Fibroblast of gingiva (primary cell): ENCODE data around the gene SERPINB8.

Experiments used
- DNase-seq: peaks from one replicate; pipeline ENCODE4 v3.0.0-alpha.2; 2011; ENCODE audit warnings: low read depth

Gene SERPINB8

DNA sequence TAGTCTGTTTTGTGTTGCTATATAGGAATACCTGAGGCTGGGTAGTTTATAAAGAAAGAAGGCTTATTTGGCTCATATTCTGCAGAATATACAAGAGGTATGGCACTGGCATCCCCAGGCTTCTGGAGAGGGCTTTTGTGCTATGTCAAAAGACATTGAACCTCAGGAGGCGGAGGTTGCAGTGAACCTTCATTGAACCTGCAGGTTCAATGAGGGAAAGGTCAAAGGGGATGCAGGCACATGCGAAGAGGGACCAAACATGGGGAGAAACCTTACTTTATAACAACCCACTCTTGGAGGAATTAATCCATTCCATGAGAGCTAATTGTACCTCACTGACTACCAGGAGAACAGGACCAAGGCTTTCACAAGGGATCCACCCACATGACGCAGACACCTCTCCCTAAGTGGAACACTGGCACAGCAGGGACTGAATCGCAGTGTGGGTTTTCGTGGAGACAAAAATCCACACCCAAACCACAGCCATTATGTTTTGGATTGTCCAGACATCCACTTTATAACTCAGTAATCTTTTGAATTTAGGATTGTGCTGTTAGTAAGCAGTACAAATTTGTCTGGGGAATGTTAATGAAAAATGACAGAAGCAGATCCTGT is 4.1 kb upstream of the SERPINB8 start:
- no peak for DNase-seq

DNA sequence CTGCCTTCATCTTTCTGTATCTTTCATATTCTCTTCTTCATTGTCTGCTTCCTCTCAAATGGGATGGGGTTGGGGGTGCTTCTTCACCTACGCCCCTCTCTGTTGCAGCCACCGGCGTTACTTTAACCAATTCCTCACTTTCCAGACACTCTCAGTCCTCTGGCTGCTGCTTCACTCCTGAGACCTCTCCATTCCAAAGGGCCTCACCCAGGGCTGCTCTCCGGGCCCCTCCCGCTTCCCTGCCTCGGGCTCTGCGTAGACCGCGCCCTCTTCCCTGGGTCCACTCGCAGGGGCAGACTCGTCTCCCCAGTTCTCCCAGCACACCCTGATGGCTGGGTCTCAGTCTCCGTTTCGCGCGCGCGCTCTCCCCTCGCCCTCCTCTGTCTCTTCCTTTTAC is 926 bp downstream of the SERPINB8 start:
- peak; percentile 31 for DNase-seq

DNA sequence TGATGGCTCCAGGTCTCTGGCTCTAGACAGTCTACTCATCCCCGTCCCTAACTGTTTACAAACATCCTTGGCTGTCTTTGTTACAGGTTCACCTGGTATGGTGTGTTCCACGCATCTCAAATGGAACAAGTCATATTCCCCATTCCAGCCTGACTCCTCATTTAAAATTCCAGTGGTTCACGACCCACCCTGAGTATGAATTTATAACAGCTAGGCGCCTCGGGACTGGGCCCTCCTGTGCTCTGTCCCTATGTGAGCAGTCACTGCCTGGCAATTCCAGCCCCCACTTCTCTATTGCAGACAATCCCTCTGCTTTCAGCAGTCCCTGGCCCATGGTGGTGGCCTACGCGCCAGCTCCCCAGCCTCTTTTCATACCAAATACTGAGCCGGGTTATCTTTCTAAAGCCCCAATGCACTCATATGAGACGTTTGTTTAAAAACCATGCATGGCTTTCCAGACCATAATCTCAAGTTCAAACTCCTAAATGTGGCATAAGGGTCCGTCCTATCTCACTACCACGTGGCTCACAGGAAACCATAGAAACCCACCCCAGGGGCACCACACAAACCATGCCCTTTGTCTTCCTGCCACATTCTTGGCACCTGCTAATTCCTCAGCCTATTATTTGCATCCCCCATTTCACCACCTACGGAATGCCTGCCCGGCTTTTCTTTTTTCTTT is 1.6 kb downstream of the SERPINB8 start:
- no peak for DNase-seq

DNA sequence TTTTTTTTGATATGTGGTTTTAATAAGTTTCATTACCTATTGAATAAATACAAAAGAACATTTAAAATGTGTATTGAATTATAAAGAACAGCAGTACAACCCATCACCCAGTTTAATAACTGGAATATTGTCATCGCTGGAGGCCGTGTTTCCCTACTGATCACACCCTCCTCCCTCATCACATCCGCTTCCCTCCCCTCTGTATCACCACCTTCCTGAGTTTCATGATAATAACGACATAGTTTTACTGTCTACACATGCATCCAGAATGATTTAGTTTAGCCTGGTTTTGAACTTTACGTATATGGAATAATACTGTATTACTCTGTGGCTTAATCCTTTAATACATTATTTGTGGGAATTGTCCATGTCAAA is 2.1 kb downstream of the SERPINB8 start:
- no peak for DNase-seq

DNA sequence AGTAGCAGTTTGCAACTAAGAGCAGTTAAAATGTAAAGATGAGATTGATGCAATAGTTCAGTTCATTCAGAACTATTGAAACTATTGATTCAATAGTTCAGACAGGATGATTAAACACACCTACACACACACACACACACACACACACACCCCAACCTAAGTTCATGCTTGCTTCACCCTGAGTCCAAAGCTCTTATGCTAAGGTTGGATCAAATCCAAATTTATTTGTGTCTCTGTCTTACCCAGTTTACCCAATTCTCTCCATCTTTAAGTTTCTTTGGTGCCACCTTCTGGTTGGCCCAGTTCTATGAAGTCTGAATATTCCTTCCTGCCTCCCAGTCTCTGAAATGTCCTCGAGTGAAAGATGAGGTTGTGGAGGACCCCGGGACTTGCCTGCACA is 5.1 kb downstream of the SERPINB8 start:
- DNase-seq = peak; percentile 51

DNA sequence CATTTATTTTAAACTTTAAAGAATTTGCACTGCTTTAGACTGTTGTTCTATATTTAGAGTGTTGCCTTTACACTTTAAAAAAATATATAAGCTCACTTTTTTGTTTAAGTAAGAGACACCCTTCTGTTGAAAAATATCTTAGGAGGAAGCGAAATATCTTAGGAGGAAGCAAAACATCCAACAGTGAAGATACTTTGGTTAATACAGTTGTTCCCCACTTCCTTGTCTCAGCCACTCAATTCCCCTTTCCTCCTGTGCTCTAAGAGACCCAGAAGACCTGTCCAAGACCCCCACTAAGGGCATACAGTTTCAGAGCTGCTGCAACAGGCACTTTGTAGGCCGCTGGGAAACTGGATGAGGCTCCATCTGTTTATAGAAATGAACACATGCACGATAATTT is 5.7 kb downstream of the SERPINB8 start:
- no peak for DNase-seq

DNA sequence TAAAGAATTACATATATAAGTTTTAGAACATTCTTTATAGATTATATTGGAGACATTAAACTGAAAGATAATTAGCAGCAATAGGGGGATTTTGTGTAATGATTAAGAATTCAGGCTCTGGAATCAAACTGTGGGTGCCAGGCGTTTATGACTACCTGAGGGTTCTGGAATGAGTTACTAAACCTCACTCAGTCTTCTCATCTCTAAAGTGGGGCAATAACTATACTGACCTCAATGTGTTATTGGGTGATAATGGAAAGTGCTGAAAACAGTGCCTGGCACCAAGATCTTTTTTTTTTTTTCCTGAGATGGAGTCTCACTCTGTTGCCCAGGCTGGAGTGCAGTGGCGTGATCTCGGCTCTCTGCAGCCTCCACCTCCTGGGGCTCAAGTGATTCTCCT is 7.2 kb downstream of the SERPINB8 start:
- DNase-seq = no peak

DNA sequence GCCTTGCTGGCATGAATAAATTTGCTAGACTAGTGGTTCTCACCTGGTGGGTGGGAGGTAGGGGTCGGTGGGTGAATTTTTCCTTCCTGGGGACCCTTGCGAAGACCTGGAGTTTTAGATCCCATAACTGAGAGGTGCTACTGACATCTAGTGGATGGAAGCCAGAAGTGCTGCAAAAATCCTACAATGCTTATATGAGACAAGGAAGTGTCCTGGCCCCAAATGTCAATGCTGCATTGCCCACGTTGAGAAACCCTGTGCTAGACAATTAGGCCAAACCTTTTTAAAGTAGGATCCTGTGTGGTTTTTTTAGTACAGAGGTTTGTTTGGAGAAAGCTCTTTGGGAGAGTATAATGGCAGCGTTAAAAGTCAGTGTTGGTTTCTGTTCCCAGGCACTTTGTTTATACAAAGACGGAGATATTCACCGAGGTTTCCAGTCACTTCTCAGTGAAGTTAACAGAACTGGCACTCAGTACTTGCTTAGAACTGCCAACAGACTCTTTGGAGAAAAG is 9.6 kb downstream of the SERPINB8 start:
- peak; percentile 71 for DNase-seq

DNA sequence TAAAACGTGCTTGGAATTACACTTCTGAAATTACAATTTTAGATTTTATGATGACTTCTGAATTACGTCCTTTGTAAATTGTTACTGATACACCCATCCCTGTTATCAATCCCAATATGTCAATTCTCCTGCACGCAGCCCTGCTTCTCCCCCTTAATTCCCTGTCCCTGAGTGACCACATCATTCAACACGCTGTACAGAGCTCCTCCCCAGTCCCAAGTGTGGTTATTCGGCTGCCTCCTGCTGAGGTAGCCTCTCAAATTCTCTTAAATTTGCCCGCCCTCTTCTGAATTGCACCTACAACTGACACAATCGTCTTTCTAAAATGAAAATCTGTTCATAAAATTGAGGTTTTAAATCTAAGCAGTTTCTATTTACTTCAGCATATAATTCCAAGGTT is 10.1 kb downstream of the SERPINB8 start:
- DNase-seq = no peak

DNA sequence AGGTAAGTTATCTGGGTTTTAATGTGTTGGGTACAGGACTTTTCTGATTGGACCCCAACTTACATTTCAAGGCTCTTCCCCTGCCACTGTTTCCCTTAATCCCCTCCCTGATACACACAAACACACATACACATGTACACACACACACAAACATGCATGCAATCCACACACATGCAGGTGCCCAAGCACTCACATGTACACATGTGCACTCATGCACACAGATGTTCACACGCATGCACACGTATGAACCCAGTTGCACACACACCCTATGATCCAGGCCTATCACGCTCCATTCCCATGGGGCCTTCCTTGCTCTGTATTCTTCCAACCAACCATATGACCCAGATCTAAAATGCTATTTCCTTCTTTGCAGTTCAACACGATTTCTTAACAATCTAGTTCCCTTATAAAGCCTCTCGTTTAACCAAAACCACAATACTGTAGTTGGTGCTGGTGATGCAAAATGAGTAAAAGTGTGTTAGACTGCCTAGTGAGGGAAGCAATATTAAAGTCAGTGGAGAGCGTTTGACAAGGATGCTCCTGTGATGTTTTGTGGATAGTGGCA is 11.1 kb downstream of the SERPINB8 start:
- no peak for DNase-seq

DNA sequence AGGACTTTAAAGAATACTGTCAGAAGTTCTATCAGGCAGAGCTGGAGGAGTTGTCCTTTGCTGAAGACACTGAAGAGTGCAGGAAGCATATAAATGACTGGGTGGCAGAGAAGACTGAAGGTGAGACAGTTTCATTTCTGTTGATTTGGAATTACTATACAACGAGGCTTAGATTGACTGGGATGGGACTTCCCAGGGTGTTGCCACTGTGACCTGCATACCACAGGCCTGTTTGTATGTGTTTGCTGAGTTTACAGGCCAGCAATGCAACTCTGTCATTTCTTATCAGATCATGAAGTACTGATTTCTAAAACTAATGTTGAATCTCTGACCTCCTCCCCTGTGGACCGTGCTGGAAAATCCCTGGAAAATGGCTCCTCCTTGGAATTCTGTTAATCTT is 11.8 kb downstream of the SERPINB8 start:
- no peak for DNase-seq

DNA sequence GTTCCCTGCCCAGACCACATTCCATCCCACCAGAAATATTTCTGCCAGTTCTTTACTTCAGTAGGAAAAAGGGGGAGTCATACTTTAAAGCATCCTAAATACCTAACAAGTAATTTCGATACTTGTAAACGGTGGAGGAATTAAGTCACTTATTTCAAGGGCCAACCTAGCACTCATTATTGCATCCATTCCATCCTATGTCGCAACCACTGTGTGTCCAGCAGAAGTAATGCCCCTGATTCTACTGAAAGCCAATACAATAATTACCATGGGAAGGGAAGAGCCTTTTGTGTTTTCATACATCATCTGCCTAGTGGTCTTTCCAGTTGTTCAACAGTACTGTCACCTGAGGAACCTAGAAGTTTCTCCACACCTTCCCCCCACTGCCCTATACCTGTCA is 12.5 kb downstream of the SERPINB8 start:
- DNase-seq = no peak

DNA sequence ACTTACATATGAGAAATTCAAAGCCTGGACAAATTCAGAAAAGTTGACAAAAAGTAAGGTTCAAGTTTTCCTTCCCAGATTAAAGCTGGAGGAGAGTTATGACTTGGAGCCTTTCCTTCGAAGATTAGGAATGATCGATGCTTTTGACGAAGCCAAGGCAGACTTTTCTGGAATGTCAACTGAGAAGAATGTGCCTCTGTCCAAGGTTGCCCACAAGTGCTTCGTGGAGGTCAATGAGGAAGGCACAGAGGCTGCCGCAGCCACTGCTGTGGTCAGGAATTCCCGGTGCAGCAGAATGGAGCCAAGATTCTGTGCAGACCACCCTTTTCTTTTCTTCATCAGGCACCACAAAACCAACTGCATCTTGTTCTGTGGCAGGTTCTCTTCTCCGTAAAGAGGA is 17.0 kb downstream of the SERPINB8 start:
- no peak for DNase-seq

DNA sequence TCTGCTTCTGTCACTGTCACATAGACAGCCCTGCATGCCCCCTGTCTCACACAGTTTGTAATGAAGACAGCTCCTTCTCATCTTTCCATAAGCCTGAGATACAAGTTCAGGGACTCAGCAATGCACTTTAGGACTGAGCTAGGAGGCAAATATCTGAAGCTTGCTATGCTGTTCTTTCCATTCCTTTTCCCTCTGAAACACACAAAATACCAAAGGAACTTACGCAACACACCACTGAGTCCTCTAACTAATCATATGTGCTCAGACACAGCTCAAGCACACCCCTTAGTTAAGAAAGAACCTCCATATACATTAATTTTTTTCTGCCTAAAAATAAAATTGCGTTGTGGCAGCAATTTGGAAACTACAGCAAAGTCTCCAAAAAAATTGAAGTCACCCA is 17.9 kb downstream of the SERPINB8 start:
- peak; percentile 13 for DNase-seq

DNA sequence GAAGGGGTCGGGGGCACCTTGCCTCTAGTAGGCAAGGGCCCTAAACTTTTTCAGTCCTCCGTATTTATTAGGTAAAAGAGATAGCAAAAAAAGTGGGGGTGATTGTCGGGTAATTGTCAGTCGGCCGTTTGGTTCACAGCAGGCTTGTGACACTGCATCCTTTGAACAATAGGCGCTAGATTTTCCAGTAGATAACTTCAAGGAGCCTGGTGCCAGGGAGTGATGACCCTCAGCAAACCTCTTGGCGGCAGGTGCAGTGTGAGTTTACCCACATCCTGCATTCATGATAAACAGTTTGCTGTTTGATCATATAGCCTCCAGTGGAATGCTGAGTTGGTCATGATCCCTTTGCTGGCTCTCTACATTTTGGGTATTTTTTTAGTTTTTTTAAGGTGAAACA is 22.9 kb downstream of the SERPINB8 start:
- DNase-seq = no peak

DNA sequence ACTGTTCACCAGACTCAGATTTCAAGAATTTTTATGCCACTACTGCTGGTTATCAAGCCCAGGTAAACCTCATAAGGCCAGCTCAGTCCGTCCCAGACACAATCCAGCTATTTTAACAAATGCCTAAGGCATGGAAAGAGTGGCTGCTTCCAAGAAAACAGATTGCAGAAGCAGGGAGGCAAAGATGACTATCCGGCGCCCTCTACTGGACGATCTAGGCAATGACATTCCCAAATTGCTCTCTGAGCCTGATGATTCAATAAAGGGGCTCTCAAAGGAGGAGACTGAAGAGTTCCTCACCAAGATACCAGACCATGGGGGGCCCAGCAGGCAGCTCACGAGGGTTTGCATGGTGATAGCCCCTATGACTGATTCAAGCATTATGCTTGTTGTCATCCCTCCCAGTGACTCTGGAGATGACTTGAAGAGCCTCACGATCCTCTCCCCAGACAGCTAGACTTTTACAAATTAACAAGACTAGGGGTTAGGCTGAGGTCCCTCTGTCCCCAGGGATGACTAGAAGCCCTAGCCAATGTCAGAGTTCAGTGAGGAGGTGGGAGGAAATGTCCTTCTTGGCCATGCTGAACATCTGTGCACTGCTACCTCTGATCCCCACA is 25.0 kb downstream of the SERPINB8 start:
- peak; percentile 57 for DNase-seq

DNA sequence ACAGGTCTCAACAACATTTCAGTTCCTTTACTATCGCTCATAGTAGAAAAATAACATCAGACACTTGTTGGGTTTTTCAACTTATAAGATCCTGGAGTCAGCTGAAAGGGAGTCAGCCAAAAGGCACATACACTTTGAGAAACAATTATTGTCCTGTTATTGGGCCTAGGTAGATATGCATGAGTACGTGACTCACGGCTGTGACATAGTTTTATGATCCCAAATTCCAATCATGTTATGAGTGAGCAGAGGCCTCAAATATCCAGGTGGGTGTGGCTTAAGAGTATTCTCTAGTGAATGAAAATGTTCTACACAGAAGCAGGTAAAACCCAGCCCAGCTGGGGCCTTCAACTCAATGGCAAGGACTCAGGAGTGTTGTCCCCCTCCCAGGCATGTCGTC is 27.2 kb downstream of the SERPINB8 start:
- DNase-seq = no peak

DNA sequence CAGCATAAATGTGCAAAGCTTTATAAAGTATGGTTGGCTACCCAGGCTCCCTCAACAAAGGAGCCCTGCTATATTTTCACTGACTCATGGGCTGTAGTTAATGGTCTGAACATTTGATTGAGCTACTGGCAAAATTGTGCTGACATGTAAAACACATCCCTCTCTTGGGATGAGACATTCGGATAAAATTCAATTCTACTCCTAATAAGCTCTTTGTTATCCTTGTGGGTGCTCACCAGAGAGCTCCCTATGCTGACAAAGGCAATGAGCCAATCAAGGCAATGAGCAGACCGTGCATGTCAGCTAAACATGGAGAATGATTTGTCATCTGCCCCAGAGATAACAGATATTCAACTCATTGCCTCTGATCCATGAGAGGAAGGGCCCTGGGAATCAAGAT is 27.7 kb downstream of the SERPINB8 start:
- no peak for DNase-seq

DNA sequence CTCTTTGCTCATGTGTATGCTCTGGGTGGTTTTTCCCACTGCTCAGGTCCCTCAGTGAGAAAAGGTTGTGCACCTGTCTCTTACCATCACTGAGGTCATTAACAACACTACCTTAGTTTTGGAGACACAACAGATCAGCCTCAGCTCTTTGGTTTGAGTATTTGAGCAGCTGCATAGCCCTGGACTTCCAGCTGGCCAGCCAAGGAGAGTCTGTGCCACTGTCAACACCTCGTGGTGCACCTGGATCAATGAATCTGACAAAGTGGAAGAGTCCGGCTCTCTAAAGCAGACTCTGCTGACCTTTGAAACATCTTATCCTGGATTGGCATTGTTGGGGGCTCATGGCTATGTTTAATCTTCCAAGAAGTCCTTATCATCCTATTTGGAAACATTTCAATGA is 30.0 kb downstream of the SERPINB8 start:
- DNase-seq = no peak

DNA sequence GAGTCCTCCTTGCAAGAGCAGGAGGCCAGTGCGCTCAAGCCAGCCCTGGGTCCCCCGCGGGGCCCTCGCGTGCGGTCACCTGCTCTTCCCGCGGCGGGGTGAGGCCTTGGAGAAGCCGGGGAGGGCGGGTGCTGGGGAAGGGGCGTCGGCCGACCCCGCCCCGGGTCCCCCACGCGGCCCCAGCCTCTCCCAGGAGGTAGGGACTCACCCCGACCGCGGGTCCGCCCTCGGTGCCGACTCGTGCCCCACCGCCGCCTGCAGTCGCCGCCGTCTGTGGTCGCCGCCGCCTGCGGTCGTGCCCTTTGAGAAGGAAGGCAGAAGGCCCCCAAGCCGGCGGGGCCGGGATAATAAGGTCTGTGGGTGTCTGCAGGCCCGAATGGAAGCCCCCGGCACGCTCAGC is 32.7 kb downstream of the SERPINB8 start:
- DNase-seq = no peak

DNA sequence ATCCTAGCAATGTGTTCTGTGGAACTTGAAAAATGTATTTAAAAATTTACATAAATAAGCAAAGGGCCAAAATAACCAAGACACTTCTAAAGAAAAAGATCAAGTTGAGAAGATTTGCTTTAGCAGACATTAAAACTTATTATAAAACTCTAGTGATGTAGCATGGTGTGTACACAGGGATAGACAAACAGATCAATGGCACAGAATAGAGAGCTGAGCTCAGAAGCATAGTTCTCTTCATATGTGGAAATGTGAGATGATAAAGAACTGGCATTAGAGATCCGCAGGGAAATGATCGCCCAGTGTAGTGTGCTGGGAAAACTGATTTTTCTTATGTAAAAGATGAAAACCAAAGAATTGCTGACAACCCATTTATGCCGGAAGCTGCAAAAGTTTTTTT is 39.4 kb downstream of the SERPINB8 start:
- DNase-seq = no peak

DNA sequence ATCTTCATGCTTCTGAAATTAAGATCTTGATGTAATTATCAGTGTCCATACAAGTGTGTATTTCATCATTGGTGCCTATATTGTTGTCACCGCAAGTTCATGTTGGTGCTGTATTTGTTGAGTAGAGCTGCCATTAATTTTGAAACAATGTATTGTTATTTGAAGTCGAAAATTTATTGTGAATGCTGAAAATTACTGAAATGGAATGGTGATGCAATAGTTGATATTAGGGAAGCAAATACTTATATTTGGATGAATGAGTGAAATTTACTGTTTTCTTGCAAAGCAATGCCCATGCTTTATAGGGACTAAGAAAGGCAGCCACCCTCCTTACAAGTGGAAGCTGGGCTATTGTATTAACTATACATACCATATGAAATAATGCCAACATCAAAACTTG is 41.6 kb downstream of the SERPINB8 start:
- DNase-seq = no peak

DNA sequence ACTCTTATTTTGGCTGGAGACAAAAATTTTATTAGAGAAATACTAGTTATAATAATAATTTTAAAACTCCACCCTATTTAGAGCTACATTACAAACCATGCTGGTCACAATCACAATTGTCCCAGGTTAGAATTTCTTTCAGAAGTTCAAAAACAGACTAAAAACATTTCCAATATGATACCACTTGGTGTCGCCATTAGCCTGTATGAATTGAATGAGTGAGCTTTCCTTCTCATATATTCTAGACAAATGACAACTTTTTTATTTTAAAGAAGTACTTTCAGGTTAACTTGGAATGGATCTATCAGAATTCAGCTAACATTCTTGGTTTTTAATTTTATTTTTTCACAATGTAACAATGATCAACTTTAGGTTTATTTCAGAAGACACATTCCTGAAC is 48.0 kb downstream of the SERPINB8 start:
- DNase-seq = no peak
